Adrenal gland (tissue), 12 donors: ENCODE data around the gene MYOM3. TPM values are rescaled to one million over a fixed set of nuclear protein-coding genes. Genes with fewer than 3 reads are reported as not detected.

Source experiments
- DNase-seq, 7 donors: peaks; one replicate each; pipeline ENCODE4 v3.0.0-alpha.2; 2019 to 2020
- H3K27ac ChIP-seq, 5 donors: fragments of 200-600 bp; sonication (generic) in 4 of 5; 1 replicate in 3 of 5; 2 replicates in 2 of 5; pipeline versions ENCODE4 v1.5.1 to v1.8.0; 2016 to 2020; ENCODE audit warnings: mild to moderate bottlenecking in 1 of 5
- H3K27me3 ChIP-seq: fragments of 200-600 bp; 2 replicates; pipeline ENCODE4 v1.8.0; 2021
- H3K36me3 ChIP-seq, 2 donors: fragments of 200-600 bp; replicated peaks in 1 of 2; 1 replicate in 1 of 2; 2 replicates in 1 of 2; pipeline versions ENCODE4 v1.5.1 to v1.8.0; 2018 to 2022
- H3K4me1 ChIP-seq, 2 donors: fragments of 200-600 bp; replicated peaks in 1 of 2; 1 replicate in 1 of 2; 2 replicates in 1 of 2; pipeline versions ENCODE4 v1.5.1 to v1.8.0; 2018 to 2021
- H3K4me3 ChIP-seq, 4 donors: fragments of 200-600 bp; sonication (generic) in 3 of 4; one replicate each; pipeline ENCODE4 v1.5.1; 2016 to 2018
- H3K9me3 ChIP-seq, 3 donors: fragments of 200-600 bp; sonication (generic) in 1 of 3; replicated peaks in 1 of 3; 1 replicate in 2 of 3; 2 replicates in 1 of 3; pipeline versions ENCODE4 v1.5.1 to v1.8.0; 2016 to 2021
- CTCF ChIP-seq, 6 experiments: fragments of 450-650 bp in 4 of 6; fragments of 200-600 bp in 2 of 6; sonication (generic) in 1 of 6; IDR thresholded peaks; 1 replicate in 5 of 6; 2 replicates in 1 of 6; pipeline versions ENCODE4 v1.5.1 to v1.8.0; 2016 to 2021; ENCODE audit warnings: antibody characterized with exemption in 6 of 6, mild to moderate bottlenecking in 2 of 6, moderate library complexity in 1 of 6
- POLR2A ChIP-seq, 2 donors: fragments of 450-650 bp; IDR thresholded peaks; one replicate each; pipeline ENCODE4 v1.6.1; 2017; ENCODE audit warnings: antibody characterized with exemption in 2 of 2, mild to moderate bottlenecking in 2 of 2, moderate library complexity in 1 of 2
- WGBS, 4 donors: extraction: QIAGEN DNeasy Blood & Tissue Kit in 2 of 4; methylation state at CpG; one replicate each; pipeline versions ENCODE4 v1.1.5 to v1.1.7; 2013 to 2017; 5-methylcytosine and 5-hydroxymethylcytosine counted together
- intact Hi-C, 2 donors: fragments of 100-400 bp; cut with DNase I; formaldehyde crosslinking; loops; one replicate each; pipeline versions ENCODE4 v1.14.1 to v1.15.0; 2022 to 2023
- polyA plus RNA-seq, 3 donors: library from polyadenylated mRNA; stranded (reverse); fragments of 200-250 nt in 2 of 3; fragments of 350-450 nt in 1 of 3; fragmentation: Illumina TruSeq in 1 of 3; extraction: RNeasy Lipid Tissue Mini Kit (QIAGEN cat#74804) in 1 of 3; gene quantifications; one replicate each; pipeline ENCODE4 v1.2.3, GENCODE V29; 2013 to 2014
- total RNA-seq, 9 donors: library from RNA; depleted of rRNA in 4 of 9; stranded (reverse); fragments of >200 nt in 4 of 9; fragments of 120-200 nt in 1 of 9; fragmentation: NEBNext Ultra II Directional in 1 of 9; extraction: Animal tissue kit (Norgen Biotek cat#: 25700) in 1 of 9; gene quantifications; one replicate each; pipeline versions ENCODE4 v1.1.0 to v1.2.4, GENCODE V29; 2013 to 2023
- donor health status: healthy with polysubstance abuse.
- donor health status: Bipolar disorder and iron deficiency.
- donor health status: DM: yes; HTN: yes; CAD: no.
- donor health status: DM: no; HTN: no; CAD: no.
- donor health status: DM: no; HTN: no; CAD: no.
- donor health status: DM: yes; HTN: yes; CAD: no.

MYOM3 gene
- total and polyA plus RNA-seq, 12 donors = 0.09 to 7.0 (median 0.18) TPM

- Histone ChIP-seq H3K4me1 (no peaks in the 10 kb centered on the region), H3K27ac (no peak overlapping the region), H3K4me3 (no peak overlapping the region), H3K27me3 (no peaks in the 10 kb centered on the region), H3K36me3 (no peaks in the 10 kb centered on the region), H3K9me3 (no peaks in the 10 kb centered on the region)
- no peak for DNase-seq
- 90 to 94% (median 91%) methylated on average over 6 to 14 of the region's 14 CpGs for WGBS, 4 donors
- intact Hi-C loops = no loop called here
- no peak for TF ChIP-seq CTCF (IDR thresholded peaks at IDR 0.05)
- no peak for TF ChIP-seq POLR2A (IDR thresholded peaks at IDR 0.05)
Measured at GRCh38 chr1:24089743-24090555, 22.0 kb downstream of the MYOM3 start.

GRCh38 chr1:24089027-24089742 is 22.8 kb downstream of the MYOM3 start:
- DNase-seq = no peak
- no peaks in the 10 kb centered on the region for H3K9me3 ChIP-seq
- H3K4me1 ChIP-seq = no peaks in the 10 kb centered on the region
- H3K36me3 ChIP-seq = no peaks in the 10 kb centered on the region
- no peak overlapping the region for H3K27ac ChIP-seq
- WGBS, 4 donors = 70 to 87% (median 79%) methylated on average over 5 to 14 of the region's 14 CpGs
- no peaks in the 10 kb centered on the region for H3K27me3 ChIP-seq
- TF ChIP-seq CTCF (IDR thresholded peaks at IDR 0.05) = no peak
- TF ChIP-seq POLR2A (IDR thresholded peaks at IDR 0.05) = no peak
- intact Hi-C loops = no loop called here
- H3K4me3 ChIP-seq = no peak overlapping the region

GRCh38 chr1:24086466-24086865 is 25.5 kb downstream of the MYOM3 start:
- Histone ChIP-seq H3K4me1 (no peaks in the 10 kb centered on the region), H3K36me3 (no peaks in the 10 kb centered on the region), H3K27ac (no peak overlapping the region), H3K9me3 (no peaks in the 10 kb centered on the region), H3K4me3 (no peak overlapping the region), H3K27me3 (no peaks in the 10 kb centered on the region)
- 89 to 96% (median 94%) methylated on average over 16 of the region's 16 CpGs for WGBS, 4 donors
- no peak for DNase-seq
- TF ChIP-seq POLR2A (IDR thresholded peaks at IDR 0.05) (no peak), CTCF (IDR thresholded peaks at IDR 0.05) (no peak)
- intact Hi-C loops = no loop called here

GRCh38 chr1:24085546-24085945 is 26.4 kb downstream of the MYOM3 start:
- intact Hi-C loops = no loop called here

More at GRCh38 chr1:24085546-24085945, 26.4 kb downstream of the MYOM3 start:
- no peak for DNase-seq
- H3K9me3 ChIP-seq = no peaks in the 10 kb centered on the region
- H3K27ac ChIP-seq = no peak overlapping the region
- H3K27me3 ChIP-seq = no peaks in the 10 kb centered on the region
- TF ChIP-seq CTCF (IDR thresholded peaks at IDR 0.05) (no peak), POLR2A (IDR thresholded peaks at IDR 0.05) (no peak)
- no peaks in the 10 kb centered on the region for H3K36me3 ChIP-seq
- WGBS, 4 donors = 62 to 96% (median 73%) methylated on average over 3 of the region's 3 CpGs
- H3K4me1 ChIP-seq = no peaks in the 10 kb centered on the region
- H3K4me3 ChIP-seq = no peak overlapping the region
